ENCODE results near the gene CARS2. TPM values are rescaled to one million over a fixed set of nuclear protein-coding genes. Genes with fewer than 3 reads are reported as not detected.
"Not testable (repeated sequence)": the region's sequence is repeated elsewhere in the genome, so short reads cannot be mapped to it uniquely, and the experiment has no call there.

Gene CARS2
- total and polyA plus RNA-seq, 7 donors = 35.4 to 77.5 (median 45.7) TPM

DNA sequence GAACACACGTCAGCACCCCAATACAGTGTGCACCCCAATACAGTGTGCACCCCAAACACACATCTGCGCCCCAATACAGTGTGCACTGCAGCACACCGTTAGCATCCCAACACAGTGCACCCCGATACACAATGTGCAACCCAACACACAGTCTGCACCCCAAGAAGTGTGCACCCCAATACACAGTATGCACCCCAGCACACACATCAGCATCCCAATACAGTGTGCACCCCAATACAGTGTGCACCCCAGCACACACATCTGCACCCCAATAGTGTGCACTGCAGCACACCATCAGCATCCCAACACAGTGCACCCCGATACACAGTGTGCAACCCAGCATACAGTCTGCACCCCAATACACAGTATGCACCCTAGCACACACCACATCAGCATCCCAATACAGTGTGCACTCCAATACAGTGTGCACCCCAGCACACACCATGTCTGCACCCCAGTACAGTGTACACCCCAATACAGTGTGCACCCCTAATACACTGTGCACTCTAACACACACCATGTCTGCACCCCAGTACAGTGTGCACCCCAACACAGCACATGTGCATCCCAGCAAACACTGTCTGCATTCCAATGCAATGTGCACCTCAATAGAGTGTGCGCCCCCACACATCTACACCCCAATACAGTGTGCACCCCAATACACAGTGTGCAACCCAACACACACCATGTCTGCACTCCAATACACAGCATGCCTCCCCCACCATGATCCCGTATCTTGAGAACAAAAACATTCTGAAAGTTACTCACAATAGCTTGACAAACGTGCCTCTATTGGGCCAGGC lies 855 bp upstream of the CARS2 start:
- TF ChIP-seq POLR2A (IDR thresholded peaks at IDR 0.05) (peak in 1 of 2 donors; percentile 1), POLR2AphosphoS5 (IDR thresholded peaks at IDR 0.05) (no peak), EP300 (IDR thresholded peaks at IDR 0.05) (no peak)
- TF ChIP-seq, protein P1, sequence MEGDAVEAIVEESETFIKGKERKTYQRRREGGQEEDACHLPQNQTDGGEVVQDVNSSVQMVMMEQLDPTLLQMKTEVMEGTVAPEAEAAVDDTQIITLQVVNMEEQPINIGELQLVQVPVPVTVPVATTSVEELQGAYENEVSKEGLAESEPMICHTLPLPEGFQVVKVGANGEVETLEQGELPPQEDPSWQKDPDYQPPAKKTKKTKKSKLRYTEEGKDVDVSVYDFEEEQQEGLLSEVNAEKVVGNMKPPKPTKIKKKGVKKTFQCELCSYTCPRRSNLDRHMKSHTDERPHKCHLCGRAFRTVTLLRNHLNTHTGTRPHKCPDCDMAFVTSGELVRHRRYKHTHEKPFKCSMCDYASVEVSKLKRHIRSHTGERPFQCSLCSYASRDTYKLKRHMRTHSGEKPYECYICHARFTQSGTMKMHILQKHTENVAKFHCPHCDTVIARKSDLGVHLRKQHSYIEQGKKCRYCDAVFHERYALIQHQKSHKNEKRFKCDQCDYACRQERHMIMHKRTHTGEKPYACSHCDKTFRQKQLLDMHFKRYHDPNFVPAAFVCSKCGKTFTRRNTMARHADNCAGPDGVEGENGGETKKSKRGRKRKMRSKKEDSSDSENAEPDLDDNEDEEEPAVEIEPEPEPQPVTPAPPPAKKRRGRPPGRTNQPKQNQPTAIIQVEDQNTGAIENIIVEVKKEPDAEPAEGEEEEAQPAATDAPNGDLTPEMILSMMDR (IDR thresholded peaks at IDR 0.05) = no peak
- H3K4me3 ChIP-seq = peak overlapping the region in 3 of 4 donors; percentile 72 to 88 (median 85)
- 48 to 67% methylated on average over 8 of the region's 8 CpGs for WGBS, 2 donors
- H3K27ac ChIP-seq = peak overlapping the region; percentile 84 to 96 (median 92)
- peaks cover 0 to 51% (median 42%) of the 10 kb centered on the region in 4 donors for H3K4me1 ChIP-seq
- H3K36me3 ChIP-seq = peaks cover 0 to 19% (median 0%) of the 10 kb centered on the region in 4 donors
- intact Hi-C loops (cut with DNase I) = no loop called here
- DNase-seq = no peak
- no peaks in the 10 kb centered on the region for H3K27me3 ChIP-seq
- no peaks in the 10 kb centered on the region for H3K9me3 ChIP-seq

DNA sequence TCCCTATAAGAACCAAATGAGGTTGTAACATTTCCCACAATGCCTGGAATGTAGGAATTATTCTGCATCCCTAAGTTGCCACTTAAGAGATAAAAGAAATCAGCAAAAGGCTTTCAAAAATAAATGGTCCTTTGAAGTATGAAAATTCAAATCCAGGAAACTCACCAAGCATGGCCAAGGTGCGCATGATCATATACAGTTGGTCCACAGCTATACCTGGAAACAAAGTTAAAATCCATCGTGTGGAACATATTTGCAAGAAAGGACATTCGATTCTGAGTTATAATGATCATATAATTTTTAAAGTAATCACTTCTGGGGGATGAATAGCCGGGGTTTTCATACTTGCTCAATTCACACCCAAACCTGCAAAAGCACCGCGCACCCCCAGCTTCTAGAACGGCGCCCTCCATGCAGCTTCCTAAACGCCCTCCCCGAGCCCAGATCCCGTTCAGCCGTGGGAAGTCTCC lies 525 bp downstream of the CARS2 start:
- 1 to 6% methylated on average over 12 of the region's 12 CpGs for WGBS, 2 donors
- intact Hi-C loops (cut with DNase I) = no loop called here
- no peaks in the 10 kb centered on the region for H3K9me3 ChIP-seq

DNA sequence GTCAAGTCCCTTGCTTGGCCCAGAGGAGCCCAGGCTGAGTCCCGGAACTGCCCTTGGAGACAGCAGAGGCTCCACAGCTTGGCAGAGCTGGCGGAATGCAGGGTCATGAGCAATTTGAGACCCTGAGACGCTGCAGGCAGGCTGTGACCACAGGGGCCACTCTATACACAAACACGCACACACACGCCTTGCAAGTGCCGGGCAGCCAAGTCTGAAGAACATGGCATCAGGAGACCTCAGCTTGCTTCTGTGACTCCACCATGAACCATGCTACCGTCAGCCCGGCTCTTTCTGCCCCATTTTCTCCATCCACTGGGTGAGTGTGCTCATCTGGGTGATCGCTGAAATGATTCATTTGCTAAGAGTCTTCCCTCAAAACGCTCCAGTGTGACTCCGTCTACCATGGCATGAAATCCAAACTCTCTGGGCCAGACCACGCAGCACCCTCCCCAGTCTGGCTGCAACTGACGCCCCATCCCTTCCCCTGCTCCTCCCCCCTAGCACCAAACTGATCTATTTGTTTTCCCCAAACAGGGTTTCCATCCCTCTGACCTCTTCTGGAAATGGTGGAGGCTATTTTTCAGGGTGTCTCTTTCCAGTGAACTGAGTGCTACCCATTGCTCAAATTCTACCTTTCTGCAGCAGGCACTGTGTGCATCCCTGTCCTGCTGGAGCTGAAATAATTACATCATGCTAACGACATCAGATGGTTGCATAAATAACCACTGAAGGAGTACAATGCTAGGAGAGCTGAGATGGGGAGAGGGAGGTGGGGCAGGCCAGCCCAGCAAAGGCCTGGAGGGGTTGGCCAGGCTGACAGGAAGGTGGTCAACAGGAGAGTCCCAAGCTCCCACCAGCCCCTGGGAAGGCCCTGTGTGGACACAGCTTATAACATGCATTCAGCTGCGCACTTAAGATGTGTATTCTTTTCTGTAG lies 3.1 kb downstream of the CARS2 start:
- H3K4me3 ChIP-seq = no peak overlapping the region
- peak; percentile 50 for DNase-seq
- WGBS, 2 donors = 90 to 93% methylated on average over 15 of the region's 15 CpGs
- H3K27ac ChIP-seq = peak overlapping the region in 1 of 4 donors; percentile 96
- intact Hi-C loops (cut with DNase I) = loop anchor here (2.0 kb wide), 1 partner anchor 14 kb away; no protein-coding TSS in a partner anchor
- H3K36me3 ChIP-seq = peaks cover 8 to 58% (median 27%) of the 10 kb centered on the region in 4 donors
- no peaks in the 10 kb centered on the region for H3K27me3 ChIP-seq
- TF ChIP-seq EP300 (IDR thresholded peaks at IDR 0.05) = no peak
- no peaks in the 10 kb centered on the region for H3K9me3 ChIP-seq
- H3K4me1 ChIP-seq = peaks cover 0 to 42% (median 32%) of the 10 kb centered on the region in 4 donors

More for the DNA sequence above, 525 bp downstream of the CARS2 start:
- Histone ChIP-seq H3K36me3 (peaks cover 0 to 33% (median 4%) of the 10 kb centered on the region in 4 donors), H3K4me3 (peak overlapping the region; percentile 56 to 88 (median 78)), H3K27ac (peak overlapping the region; percentile 84 to 96 (median 92)), H3K4me1 (peaks cover 0 to 42% (median 32%) of the 10 kb centered on the region in 4 donors), H3K27me3 (no peaks in the 10 kb centered on the region)
- no peak for DNase-seq
- TF ChIP-seq POLR2AphosphoS5 (IDR thresholded peaks at IDR 0.05) (no peak), POLR2A (IDR thresholded peaks at IDR 0.05) (no peak)
- TF ChIP-seq, protein P1 (IDR thresholded peaks at IDR 0.05) = peak in 1 of 4 experiments; percentile 15

DNA sequence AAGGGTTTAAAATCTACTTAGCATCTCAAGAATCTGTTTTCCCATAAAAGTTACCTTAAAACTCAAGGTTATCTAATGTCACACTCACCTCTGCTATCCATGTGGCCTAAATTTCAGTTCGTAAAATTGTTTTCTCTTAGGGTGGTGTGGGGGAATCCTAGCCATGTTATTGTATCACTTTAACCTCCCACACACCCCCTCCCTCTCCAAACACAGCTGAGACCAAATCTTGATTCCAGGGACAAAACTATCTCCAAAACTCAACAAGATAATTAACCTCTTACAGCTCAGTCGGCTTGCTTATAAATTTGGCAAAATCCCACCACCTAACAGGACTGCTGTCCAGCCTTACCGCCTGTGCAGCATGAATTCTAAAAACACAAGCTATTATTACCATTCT lies 3.8 kb downstream of the CARS2 start:
- DNase-seq = no peak
- Histone ChIP-seq H3K27me3 (no peaks in the 10 kb centered on the region), H3K27ac (peak overlapping the region in 1 of 4 donors; percentile 96), H3K36me3 (peaks cover 14 to 66% (median 31%) of the 10 kb centered on the region in 4 donors), H3K9me3 (no peaks in the 10 kb centered on the region), H3K4me1 (peaks cover 0 to 42% (median 32%) of the 10 kb centered on the region in 4 donors), H3K4me3 (no peak overlapping the region)
- TF ChIP-seq POLR2AphosphoS5 (IDR thresholded peaks at IDR 0.05) (no peak), POLR2A (IDR thresholded peaks at IDR 0.05) (no peak), EP300 (IDR thresholded peaks at IDR 0.05) (no peak)
- TF ChIP-seq, protein P1 (IDR thresholded peaks at IDR 0.05) = no peak
- intact Hi-C loops (cut with DNase I) = loop anchor here (2.0 kb wide), 1 partner anchor 13 kb away; no protein-coding TSS in a partner anchor
- WGBS, 2 donors = 56 to 65% methylated on average over 3 of the region's 3 CpGs

DNA sequence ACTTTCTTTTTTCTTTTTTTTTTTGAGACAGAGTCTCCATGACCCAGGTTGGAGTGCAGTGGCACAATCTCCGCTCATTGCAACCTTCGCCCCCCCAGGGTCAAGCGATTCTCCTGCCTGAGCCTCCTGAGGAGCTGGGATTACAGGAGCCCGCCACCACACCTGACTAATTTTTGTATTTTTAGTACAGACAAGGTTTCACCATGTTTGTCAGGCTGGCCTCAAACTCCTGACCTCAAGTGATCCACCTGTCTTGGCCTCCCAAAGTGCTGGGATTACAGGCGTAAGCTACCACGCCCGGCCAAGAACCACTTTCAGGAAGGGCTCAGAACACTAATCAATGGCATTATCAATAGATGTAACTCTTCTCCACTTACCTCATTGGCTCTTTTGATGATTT lies 4.9 kb downstream of the CARS2 start:
- 97 to 98% methylated on average over 7 of the region's 7 CpGs for WGBS, 2 donors

More for the DNA sequence above, 4.9 kb downstream of the CARS2 start:
- H3K27ac ChIP-seq; H3K27me3 ChIP-seq; H3K4me3 ChIP-seq; H3K9me3 ChIP-seq; intact Hi-C loops (cut with DNase I): not testable (repeated sequence)
- H3K36me3 ChIP-seq = peaks cover 16 to 76% (median 35%) of the 10 kb centered on the region in 4 donors
- peaks cover 0 to 35% (median 26%) of the 10 kb centered on the region in 4 donors for H3K4me1 ChIP-seq
- DNase-seq = peak; percentile 17

Data from sigmoid colon (tissue), 7 donors.